Stimulated activated naive CD8-positive, alpha-beta T cell treated with anti-CD3 and anti-CD28 coated beads, Interleukin-15, Interleukin-2, amounts not matched to agents 100 ng/mL and 50 ng/mL, for 24 hours (primary cell): ENCODE data around the gene HK3.

ENCODE experiments used
- H3K27ac Mint-ChIP-seq: one replicate; pipeline ENCODE4 v1.8.0; 2021; ENCODE audit warnings: mild to moderate bottlenecking, mixed read lengths
- H3K27me3 Mint-ChIP-seq: one replicate; pipeline ENCODE4 v1.8.0; 2021; ENCODE audit warnings: mixed read lengths
- H3K36me3 Mint-ChIP-seq: one replicate; pipeline ENCODE4 v1.8.0; 2021; ENCODE audit warnings: low read depth, mixed read lengths
- H3K4me1 Mint-ChIP-seq: one replicate; pipeline ENCODE4 v1.8.0; 2021; ENCODE audit warnings: low read depth, mixed read lengths
- H3K4me3 Mint-ChIP-seq: one replicate; pipeline ENCODE4 v1.8.0; 2021; ENCODE audit warnings: mild to moderate bottlenecking, mixed read lengths
- H3K9me3 Mint-ChIP-seq: one replicate; pipeline ENCODE4 v1.8.0; 2021; ENCODE audit warnings: mixed read lengths

The HK3 gene

GRCh38 chr5:176892663-176893062, 6.5 kb downstream of the HK3 start:
- Mint-ChIP-seq H3K4me1 (peaks cover 5% of the 10 kb centered on the region), H3K36me3 (no peaks in the 10 kb centered on the region), H3K4me3 (no peak overlapping the region), H3K27ac (no peak overlapping the region), H3K9me3 (no peaks in the 10 kb centered on the region), H3K27me3 (peaks cover 13% of the 10 kb centered on the region)

GRCh38 chr5:176891331-176891958, 7.7 kb downstream of the HK3 start:
- no peaks in the 10 kb centered on the region for H3K4me1 Mint-ChIP-seq

GRCh38 chr5:176890455-176891330, 8.5 kb downstream of the HK3 start:
- Mint-ChIP-seq H3K36me3 (no peaks in the 10 kb centered on the region), H3K27ac (no peak overlapping the region), H3K27me3 (peaks cover 12% of the 10 kb centered on the region), H3K4me1 (no peaks in the 10 kb centered on the region), H3K4me3 (no peak overlapping the region), H3K9me3 (no peaks in the 10 kb centered on the region)

More at GRCh38 chr5:176891331-176891958, 7.7 kb downstream of the HK3 start:
- Mint-ChIP-seq H3K4me3 (no peak overlapping the region), H3K27ac (no peak overlapping the region), H3K9me3 (no peaks in the 10 kb centered on the region), H3K36me3 (no peaks in the 10 kb centered on the region), H3K27me3 (peaks cover 12% of the 10 kb centered on the region)

GRCh38 chr5:176889321-176890280, 9.5 kb downstream of the HK3 start:
- H3K36me3 Mint-ChIP-seq: no peaks in the 10 kb centered on the region
- H3K27ac Mint-ChIP-seq: no peak overlapping the region
- no peak overlapping the region for H3K4me3 Mint-ChIP-seq
- H3K27me3 Mint-ChIP-seq: peaks cover 10% of the 10 kb centered on the region
- H3K4me1 Mint-ChIP-seq: no peaks in the 10 kb centered on the region
- H3K9me3 Mint-ChIP-seq: no peaks in the 10 kb centered on the region

GRCh38 chr5:176888865-176889165, 10.3 kb downstream of the HK3 start:
- Mint-ChIP-seq H3K36me3 (no peaks in the 10 kb centered on the region), H3K4me3 (no peak overlapping the region), H3K27me3 (peaks cover 10% of the 10 kb centered on the region), H3K9me3 (no peaks in the 10 kb centered on the region), H3K27ac (no peak overlapping the region), H3K4me1 (no peaks in the 10 kb centered on the region)

GRCh38 chr5:176888016-176888864, 10.9 kb downstream of the HK3 start:
- Mint-ChIP-seq H3K4me1 (no peaks in the 10 kb centered on the region), H3K27me3 (peaks cover 10% of the 10 kb centered on the region), H3K4me3 (no peak overlapping the region), H3K27ac (no peak overlapping the region), H3K9me3 (no peaks in the 10 kb centered on the region), H3K36me3 (no peaks in the 10 kb centered on the region)

- no peak overlapping the region for H3K27ac Mint-ChIP-seq
- no peak overlapping the region for H3K4me3 Mint-ChIP-seq
- H3K4me1 Mint-ChIP-seq: no peaks in the 10 kb centered on the region
- H3K36me3 Mint-ChIP-seq: no peaks in the 10 kb centered on the region
- H3K9me3 Mint-ChIP-seq: no peaks in the 10 kb centered on the region
- H3K27me3 Mint-ChIP-seq: peaks cover 10% of the 10 kb centered on the region
Measured at GRCh38 chr5:176887252-176887849, 11.8 kb downstream of the HK3 start.

GRCh38 chr5:176886336-176887251, 12.6 kb downstream of the HK3 start:
- Mint-ChIP-seq H3K36me3 (no peaks in the 10 kb centered on the region), H3K27ac (no peak overlapping the region), H3K4me3 (no peak overlapping the region), H3K27me3 (peaks cover 4% of the 10 kb centered on the region), H3K4me1 (no peaks in the 10 kb centered on the region), H3K9me3 (no peaks in the 10 kb centered on the region)

GRCh38 chr5:176884571-176884890, 14.6 kb downstream of the HK3 start:
- no peaks in the 10 kb centered on the region for H3K36me3 Mint-ChIP-seq
- H3K27ac Mint-ChIP-seq: no peak overlapping the region
- no peaks in the 10 kb centered on the region for H3K4me1 Mint-ChIP-seq
- no peaks in the 10 kb centered on the region for H3K9me3 Mint-ChIP-seq
- no peak overlapping the region for H3K4me3 Mint-ChIP-seq
- peaks cover 3% of the 10 kb centered on the region for H3K27me3 Mint-ChIP-seq

- Mint-ChIP-seq H3K36me3 (no peaks in the 10 kb centered on the region), H3K27me3 (peaks cover 3% of the 10 kb centered on the region), H3K9me3 (no peaks in the 10 kb centered on the region), H3K27ac (no peak overlapping the region), H3K4me3 (no peak overlapping the region), H3K4me1 (no peaks in the 10 kb centered on the region)
Measured at GRCh38 chr5:176883700-176884570, 15.2 kb downstream of the HK3 start.

- Mint-ChIP-seq H3K36me3 (no peaks in the 10 kb centered on the region), H3K27ac (no peak overlapping the region), H3K4me1 (no peaks in the 10 kb centered on the region), H3K4me3 (no peak overlapping the region), H3K9me3 (no peaks in the 10 kb centered on the region), H3K27me3 (peaks cover 3% of the 10 kb centered on the region)
Measured at GRCh38 chr5:176882567-176882903, 16.6 kb downstream of the HK3 start.

- Mint-ChIP-seq H3K27me3 (peaks cover 3% of the 10 kb centered on the region), H3K4me1 (no peaks in the 10 kb centered on the region), H3K9me3 (no peaks in the 10 kb centered on the region), H3K4me3 (no peak overlapping the region), H3K27ac (no peak overlapping the region), H3K36me3 (no peaks in the 10 kb centered on the region)
Measured at GRCh38 chr5:176881816-176882566, 17.2 kb downstream of the HK3 start.
